DMS114 treated with DMSO at 0.1 percent for 48 hours (cell line): ENCODE data around the gene FAAP100.
A peak's percentile ranks its signal among the peaks of the same experiment; 100 is the strongest.

Experiments used
- DNase-seq: peaks from one replicate; lab custom pipeline; 2025; ENCODE audit not compliant: unreplicated experiment; lab: John Stamatoyannopoulos, UW

FAAP100 gene

DNA sequence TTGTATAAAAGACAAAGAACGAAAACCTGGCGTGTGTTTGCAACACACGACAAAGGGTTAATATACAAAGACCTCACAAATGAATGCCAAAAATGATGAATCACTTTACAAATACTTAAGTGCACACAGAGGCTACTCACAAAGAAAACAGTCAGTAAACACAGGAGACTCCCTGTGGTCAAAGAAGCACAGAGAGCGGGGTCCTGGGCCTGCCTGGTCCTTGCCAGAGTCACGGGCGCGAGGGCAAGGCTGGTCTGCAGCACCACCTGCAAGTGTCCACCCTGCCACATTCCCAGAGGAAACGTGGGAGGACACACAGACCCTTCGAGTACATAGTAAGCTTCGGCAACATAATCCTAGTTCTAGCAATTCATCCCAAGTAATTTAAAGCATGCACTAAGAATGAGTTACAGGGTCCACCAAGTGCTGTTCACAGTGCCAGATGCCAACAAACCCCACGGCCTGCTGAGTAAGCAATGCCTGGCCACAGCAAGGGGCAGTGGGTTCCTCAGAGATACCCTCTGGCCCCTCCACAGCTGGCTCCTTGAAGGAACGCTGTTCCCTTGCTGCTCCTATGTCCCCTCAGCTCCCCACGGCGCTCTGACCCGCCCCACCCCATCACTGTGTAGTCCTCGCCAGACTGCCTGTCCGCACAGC, 24.6 kb upstream of the FAAP100 start:
- no peak for DNase-seq

DNA sequence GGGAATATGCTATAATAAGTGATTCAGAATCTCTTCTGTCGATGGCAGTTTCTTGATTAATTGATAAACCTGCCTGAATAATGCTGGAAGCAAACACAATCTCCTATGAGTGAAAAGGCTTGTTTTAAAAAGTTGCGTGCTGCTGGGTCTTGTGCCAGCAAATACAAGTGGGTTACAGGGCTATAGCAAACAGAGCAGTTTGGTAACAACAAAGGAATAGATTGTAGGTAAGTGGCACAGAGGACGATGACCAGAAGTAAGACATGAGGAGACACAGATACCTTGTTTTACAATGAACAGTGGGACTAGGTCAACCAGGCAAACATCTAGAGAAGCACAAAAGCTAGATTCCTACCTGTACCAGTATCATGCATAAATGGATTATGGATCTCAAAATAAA, 23.7 kb upstream of the FAAP100 start:
- DNase-seq, result no peak

DNA sequence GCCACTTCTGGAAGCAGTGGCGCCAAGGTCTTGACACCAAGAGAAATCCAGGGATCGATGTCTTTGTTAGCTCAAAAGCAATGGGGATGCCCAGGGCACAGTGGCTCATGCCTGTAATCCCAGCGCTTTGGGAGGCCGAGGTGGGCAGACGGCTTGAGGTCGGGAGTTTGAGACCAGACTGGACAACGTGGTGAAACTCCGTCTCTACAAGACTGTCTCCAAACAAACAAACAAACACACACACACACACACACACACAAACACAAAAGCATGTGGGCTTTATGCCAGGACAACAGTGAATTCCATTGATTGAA, 22.4 kb upstream of the FAAP100 start:
- DNase-seq, result no peak

DNA sequence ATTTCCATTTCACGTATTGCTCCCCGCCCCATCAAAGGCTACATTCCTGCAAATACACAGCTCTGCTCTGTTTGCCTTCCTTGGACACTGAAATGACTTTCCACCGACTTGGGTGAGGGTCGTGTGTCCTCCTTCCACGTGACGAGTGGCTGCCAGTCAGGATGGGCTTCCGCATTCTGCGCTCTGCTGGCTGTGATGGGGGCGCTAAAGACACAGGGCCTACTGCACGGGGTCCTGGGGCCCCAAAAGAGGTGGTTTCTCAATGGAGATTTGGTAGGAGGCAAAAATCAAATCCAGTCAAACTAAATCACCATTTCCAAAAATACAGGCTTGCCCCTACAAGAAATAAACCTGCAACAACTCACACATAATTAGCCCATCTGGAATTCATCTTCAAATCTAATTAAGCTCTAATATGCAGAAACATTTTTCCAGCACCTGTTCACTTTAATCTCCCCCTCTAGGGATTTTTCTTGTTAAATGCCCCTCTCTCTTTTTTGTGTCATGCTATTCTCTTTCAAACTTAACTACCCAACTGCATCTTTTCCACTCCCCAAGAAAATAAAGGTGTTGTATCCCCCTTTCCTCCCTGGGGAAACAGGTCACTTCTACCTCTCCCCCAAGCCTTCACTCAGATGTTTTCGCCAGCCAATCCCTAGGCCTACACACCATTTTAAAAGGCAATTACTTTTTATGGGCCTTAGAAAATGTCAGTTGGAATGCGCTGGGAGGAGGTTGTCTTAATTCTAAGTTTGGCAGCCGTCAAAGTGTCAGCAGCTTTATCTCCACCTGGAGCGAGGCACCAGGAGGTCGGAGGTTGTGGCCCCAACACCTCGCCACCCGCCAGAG, 21.9 kb upstream of the FAAP100 start:
- DNase-seq, result no peak

DNA sequence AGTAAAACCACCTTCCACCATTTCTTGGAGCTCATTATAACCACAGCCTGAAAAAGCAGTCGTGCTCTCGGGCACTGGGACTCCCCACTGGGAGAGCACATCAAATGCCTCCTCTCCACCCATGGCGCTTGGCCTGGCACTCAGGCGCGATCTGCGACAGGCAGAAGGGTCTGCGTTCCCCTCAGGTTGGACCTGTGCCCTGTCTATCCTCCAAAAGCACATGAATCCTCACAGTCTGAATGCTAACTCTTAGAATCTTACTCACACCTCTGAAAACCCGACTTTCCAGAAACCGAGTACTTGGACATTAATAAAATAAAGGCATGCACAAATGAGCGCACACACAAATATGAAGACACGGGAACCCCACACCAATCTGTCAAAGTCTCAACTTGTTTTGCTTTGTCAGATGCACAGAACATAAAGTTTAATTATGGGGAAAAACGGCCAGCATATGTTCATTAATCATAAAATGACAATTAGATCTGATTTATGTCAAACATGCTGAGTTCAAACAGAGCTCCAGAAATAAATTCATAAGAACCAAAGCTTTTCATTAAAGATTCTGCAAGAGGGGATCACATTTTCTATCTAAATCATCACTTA, 20.5 kb upstream of the FAAP100 start:
- no peak for DNase-seq

DNA sequence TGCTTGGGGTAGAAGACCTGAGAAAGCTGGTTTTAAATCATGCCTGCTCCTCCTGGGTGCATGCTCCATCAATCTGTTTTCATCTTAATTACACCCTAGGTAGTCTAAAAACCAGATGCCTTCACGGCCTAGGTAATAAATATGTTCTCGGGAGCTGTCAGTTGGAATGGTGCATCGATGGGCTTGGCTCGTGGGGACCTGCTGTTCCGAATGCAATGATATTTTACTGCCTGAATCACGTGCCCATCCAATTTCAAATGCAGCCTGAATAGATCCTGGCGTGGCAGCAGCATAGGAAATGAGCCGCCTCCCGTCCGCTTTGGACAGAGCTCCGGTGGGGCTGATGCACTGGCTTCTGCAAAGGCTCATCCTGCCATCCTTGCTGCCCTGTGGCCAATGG, 18.8 kb upstream of the FAAP100 start:
- no peak for DNase-seq

DNA sequence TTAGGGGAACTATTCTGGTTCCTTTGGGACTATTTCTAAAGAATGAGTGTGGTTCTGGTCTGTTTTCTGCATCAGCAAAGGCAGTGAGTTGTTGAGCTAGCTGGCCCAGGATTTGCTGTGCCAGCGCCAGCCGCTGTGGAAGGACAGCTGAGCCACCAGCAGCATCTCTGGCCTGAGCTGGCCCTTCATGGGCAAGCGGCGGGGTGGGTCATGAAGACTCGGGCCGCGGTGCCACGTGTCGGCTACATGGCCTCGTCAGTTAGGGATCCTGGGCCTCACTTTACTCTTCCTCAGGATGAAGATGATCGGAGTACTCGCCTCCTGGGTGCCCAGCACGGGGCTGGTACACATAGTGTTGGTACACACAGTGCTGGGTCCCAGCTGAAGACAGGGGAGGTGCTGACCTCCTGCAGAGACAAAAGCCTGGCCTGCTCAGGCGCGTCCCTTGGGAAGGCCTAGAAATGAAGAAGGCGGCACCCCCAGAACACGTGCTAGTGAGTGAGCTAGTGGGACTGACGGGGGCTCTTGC, 17.9 kb upstream of the FAAP100 start:
- DNase-seq, result no peak

DNA sequence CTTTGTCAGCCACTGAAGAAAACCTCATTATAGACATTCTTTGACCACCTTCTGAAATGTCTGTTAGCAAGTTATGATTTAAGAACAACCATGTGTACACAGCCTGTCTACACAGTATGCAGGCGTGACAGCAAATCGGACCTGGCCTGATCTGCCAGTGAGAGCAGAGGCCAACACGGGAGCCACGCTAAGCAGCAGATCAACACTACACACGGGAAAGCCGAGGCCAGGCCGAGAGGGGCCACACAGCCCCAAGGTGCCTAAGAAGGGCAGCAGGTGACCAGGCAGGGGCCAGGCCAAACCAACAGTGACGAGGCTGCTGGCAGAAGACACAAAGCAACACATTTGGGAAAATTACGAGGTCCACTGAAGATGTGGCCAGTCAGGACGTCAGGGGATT, 16.3 kb upstream of the FAAP100 start:
- DNase-seq, result no peak

DNA sequence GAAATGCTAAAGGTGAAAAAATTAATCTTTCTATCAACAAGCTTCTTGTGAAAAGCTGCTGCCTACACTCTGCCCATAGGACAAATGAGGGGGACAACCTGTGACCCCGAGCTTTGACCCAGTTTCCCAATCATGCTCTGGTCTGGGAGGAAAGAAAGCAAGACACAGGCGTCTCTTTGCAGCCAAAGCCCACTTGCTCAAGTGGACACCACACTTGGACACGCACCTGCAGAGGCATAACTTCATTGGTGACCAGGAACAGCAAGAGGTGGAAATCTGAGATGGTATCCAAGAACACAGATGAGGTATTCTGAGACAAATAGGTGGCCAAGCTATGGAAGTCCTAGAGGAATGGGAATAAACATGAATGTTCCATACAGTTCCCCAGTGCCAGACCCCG, 15.0 kb upstream of the FAAP100 start:
- DNase-seq, result no peak

DNA sequence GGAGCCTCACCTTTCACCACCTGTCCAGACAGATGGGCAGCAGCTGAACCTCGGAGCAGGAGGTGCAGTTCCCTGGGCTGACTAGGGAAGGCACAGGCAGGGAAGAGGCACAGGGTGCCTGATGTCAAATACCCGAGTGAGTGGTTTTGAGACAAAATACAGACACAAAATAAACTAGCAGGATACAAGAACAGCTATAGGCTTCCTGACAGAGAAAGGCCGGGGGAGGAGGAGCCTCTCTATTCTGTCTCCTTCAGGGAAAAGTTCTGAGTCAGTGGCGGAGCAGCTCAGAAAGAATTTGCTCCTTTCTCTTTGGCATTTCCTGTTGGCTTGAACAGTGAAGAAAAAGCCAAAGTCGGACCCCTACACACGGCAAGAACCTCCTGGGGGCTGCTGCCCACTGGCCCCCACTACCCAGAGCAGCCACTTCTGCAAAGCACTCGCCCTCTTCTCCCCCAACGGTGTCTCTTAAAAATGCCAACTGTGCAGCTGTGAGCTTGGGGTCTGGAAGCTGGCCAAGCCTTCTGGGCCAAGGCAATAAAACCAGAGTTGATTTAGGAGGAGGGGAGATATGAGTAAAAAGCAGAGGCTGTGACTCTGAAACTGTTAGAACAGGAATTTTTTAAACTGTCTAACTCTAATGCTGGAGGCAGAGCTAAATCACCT, 14.4 kb upstream of the FAAP100 start:
- DNase-seq, result no peak

DNA sequence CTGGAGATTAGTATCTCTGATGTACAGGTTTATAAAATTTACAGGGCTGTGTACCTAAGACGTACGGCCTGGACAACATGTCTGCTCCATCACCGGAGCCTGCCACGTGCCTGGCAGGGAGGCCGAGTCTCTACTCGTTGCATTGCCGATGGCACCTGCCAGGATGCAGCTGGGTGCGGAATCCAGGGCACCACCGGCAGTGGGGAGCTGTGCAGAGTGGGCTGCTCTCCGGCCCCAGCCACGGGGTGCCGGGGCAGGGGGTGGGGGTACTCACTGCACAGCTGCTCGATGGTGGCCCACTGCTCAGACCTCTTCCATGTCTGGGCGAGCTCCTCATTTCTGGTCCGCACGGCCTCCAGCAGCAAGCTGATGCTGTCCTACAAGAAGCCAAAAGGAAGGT, 13.1 kb upstream of the FAAP100 start:
- DNase-seq, result no peak

DNA sequence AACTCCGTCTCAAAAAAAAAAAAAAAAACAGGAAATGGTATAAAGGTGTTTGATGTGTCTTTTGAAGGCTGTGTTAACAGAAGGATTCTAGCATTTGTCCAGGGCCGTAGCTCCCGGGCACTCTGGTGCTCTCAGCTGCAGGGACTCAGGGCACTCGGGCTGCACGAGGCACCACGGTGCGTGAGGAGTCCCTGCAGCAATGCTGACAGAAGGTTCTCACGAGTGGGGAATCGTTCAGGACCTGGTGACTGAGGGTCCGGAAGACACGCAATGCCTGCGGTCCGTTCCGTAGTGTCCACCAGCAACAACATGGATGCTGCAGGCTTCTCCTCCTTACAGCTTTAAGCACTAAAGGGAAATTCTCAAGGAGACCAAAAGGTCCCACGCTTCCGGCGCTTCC, 12.6 kb upstream of the FAAP100 start:
- DNase-seq, result no peak

DNA sequence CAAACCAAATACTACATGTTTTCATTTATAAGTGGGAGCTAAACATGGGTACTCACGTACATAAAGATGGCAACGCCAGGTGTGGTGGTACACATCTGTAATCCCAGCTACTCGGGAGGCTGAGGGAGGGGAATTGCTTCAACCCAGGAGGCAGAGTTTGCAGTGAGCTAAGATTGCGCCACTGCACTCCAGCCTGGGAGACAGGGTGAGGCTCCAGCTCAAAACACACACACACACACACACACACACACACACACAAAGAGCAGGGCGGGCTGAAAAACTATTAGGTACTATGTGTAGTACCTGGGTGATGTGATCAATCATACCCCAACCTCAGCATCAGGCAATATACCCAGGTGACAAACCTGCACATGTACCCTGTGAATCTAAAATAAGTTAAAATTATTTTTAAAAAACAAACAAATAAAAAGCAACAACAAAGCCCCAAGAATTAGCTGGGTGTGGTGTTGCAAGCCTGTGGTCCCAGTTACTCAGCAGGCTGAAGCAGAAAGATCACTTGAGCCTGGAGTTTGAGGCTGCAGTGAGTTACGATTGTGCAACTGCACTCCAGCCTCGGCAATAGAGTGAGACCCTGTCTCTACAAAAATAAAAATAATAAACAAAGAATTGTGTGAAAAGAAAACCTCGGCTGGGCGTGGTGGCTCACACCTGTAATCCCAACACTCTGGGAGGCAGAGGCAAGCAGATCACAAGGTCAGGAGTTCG, 11.9 kb upstream of the FAAP100 start:
- DNase-seq, result no peak

DNA sequence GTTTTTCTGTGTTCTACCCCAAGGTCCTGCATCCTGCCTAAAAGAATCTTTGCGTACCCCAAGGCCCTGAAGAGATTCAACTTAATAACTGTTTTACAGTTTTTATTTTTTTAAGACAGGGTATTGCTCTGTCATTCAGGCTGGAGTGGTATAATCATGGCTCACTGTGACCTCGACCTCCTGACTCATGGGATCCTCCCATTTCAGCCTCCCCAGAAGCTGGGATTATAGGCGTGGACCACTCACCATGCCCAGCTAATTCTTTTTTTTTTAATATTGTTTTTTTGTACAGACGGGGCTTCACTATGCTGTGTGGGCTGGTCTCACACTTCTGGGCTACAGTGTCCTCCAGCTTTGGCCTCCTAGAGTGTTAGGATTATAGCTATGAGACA, 9.3 kb upstream of the FAAP100 start:
- DNase-seq, result no peak

DNA sequence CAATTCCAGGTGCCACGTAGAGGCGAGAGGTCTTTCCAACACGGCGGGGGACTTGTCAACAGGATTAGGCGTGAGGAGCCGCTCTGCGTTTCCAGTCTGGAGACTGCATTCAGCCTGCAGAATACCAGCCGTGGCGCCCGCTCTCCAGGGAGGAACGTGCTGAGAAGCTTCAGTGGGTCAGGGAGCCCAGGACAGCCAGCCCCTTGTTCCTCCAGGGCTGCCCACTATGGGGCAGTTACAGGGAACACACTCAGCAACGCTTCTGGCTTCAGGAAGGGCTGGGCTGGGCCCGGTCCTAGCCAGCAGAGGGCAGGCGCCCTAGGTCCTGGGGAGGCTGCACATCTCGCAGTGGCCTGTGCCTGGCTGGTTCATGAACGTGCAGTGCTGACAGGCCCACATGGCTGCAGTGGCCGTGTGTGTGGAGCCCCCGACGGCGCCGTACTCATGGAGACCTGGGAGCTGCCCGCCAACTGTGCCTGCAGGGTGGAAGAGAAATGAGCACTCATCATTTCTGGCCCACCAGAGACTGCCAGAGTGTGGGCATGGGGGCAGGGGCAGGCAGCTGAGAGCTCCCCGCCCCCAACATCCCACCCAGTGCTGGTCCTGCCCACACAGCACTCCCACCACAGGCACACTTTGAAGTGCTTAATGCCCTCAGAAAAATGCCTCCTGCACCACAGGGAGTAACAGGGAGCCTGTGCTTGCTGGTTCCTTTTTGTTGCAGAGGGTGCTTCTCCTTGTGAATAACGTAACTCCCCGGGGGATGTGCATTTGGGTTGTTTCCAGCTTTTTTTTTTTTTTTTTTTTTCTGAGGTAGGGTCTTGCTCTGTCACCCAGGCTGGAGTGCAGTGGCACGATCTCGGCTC, 7.0 kb upstream of the FAAP100 start:
- DNase-seq, result peak; percentile 36

DNA sequence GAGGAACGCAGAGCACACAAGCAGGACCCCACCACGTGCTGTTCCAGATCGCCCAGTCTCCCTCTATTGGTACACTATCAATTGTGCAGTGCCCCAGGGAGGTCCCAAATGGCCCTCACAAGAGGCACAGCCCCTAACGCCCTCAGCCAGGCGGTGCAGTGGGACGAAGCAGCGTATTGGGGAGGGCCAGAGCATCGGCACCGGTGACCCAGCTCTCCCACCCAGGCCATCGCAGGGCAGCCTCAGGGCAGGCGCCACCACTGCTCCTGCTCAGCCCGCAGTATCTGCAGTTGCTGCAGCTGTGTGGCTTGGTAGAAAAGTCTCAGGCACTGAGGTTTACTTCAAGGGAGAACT, 5.9 kb upstream of the FAAP100 start:
- DNase-seq, result no peak

DNA sequence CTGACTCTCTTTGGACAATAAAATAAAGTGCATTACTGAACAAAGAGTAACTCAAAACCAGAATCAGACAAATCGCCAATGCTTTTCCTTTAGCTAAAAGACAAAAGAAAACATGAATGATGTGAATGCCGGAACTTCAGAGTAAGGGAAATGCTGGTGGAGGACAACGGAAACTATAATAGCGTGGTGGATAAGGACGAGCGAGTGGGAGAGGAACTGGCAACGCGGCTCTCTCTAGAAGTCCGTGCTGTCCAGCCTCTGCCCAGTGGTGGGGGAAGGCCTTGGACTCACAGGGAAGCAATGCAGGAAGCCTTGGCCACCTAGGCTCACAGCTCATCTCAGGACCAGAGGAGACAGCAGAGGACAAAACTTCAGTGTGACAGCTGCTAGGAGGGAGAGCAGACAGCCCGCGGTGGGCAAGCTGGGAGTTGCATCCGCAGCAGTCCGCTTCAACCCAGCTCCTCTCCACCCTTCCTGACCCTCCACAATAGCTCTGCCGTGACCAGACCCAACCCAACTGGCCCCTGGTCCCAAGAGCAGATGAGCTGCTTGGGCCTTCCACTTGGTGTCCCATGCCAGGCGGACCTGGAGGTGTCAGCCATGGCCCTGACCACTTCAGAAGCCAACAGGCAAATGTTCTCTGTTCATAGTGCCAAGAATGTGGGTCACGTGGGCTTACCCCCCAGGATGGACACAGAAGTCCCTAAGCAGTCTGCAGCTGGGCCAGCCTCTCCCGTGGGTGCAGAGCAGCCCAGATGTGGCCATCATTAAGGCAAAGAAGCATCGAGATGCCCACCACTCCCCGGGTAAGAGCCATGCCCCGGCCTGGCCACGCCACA, 5.3 kb upstream of the FAAP100 start:
- DNase-seq, result no peak

DNA sequence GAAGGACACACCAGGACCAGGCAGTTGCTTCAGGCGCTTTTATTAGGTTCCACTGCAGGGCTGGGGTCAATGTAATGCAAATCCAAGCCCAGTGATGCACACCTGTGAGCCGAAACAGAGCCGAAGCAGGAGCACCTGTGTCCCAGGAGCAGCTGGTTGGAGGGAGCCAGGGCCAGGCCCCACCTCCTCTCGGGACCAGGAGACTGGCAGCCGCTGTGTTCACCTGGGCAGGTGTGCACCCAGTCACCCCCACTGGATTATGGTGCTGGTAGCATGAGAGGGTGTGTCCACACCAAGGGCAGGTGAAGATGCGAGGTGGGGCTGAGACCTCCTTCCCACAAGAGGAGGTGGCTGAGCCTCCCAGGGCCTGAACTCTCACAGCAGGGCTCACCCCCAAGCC, 4.7 kb upstream of the FAAP100 start:
- DNase-seq, result no peak

DNA sequence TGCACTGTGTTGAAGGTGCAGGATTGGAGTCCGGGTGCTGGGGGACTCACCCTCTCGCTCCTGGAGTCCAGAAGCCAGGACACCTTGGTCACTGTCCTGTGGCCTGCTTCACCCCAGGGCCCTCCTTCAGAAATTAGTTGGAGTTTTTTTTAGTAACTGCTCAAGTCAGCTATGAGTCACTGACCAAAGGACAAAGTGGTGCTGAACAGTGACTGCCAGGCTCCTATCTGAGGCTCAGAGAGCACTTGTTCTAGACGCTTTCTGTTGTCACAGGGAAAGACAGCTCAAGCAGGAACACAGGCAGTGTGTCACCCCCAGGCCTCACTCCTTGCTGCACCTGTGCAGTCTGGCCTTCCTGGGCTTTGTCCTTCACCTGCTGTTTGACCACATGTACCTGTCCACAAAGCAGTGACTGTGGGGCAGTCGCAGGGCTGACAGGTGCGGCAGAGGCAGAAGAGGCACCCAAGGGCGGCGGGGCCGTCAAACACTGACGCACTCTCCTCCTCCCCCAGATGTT, 4.1 kb upstream of the FAAP100 start:
- DNase-seq, result no peak
